Lung (tissue), 13 donors: ENCODE results near the gene CLEC10A. TPM values are rescaled to one million over a fixed set of nuclear protein-coding genes. Genes with fewer than 3 reads are reported as not detected.

Experiments used
- ATAC-seq: fragments of 200-7000 bp; cut with Tn5 transposase; one replicate; pipeline ENCODE4 v1.9.1; 2020; ENCODE audit warnings: moderate number of reproducible peaks; ENCODE audit not compliant: insufficient read depth, low FRiP score
- DNase-seq, 3 donors: peaks; one replicate each; pipeline ENCODE4 v3.0.0-alpha.2; 2013 to 2017
- H3K27ac ChIP-seq, 2 donors: one replicate each; pipeline ENCODE4 v1.5.1; 2013; ENCODE audit warnings: mild to moderate bottlenecking in 2 of 2, moderate library complexity in 2 of 2, control low read depth in 1 of 2, inconsistent platforms in 1 of 2, low read depth in 1 of 2, low read length in 1 of 2
- H3K27me3 ChIP-seq, 3 donors: one replicate each; pipeline ENCODE4 v1.5.1; 2013; ENCODE audit warnings: low read length in 2 of 3; ENCODE audit not compliant: control insufficient read depth in 3 of 3, insufficient read depth in 3 of 3
- H3K36me3 ChIP-seq, 4 donors: one replicate each; pipeline ENCODE4 v1.5.1; 2013; ENCODE audit warnings: low read length in 4 of 4, mild to moderate bottlenecking in 1 of 4, moderate library complexity in 1 of 4; ENCODE audit not compliant: control insufficient read depth in 4 of 4, insufficient read depth in 4 of 4
- H3K4me1 ChIP-seq, 5 donors: one replicate each; pipeline ENCODE4 v1.5.1; 2013; ENCODE audit warnings: low read length in 5 of 5, mild to moderate bottlenecking in 2 of 5, moderate library complexity in 1 of 5; ENCODE audit not compliant: control insufficient read depth in 5 of 5, insufficient read depth in 5 of 5
- H3K4me3 ChIP-seq: one replicate; pipeline ENCODE4 v1.5.1; 2013; ENCODE audit warnings: mild to moderate bottlenecking, control low read depth, moderate library complexity
- H3K9ac ChIP-seq, 2 donors: one replicate each; pipeline ENCODE4 v1.5.1; 2013; ENCODE audit warnings: low read length in 2 of 2, control low read depth in 1 of 2; ENCODE audit not compliant: insufficient read depth in 1 of 2
- H3K9me3 ChIP-seq, 4 donors: one replicate each; pipeline ENCODE4 v1.5.1; 2013; ENCODE audit warnings: low read length in 3 of 4, mild to moderate bottlenecking in 1 of 4, moderate library complexity in 1 of 4; ENCODE audit not compliant: control insufficient read depth in 4 of 4, insufficient read depth in 3 of 4
- WGBS, 2 donors: extraction: QIAGEN DNeasy Blood & Tissue Kit; methylation state at CpG; one replicate each; pipeline ENCODE4 v1.1.7; 2013; 5-methylcytosine and 5-hydroxymethylcytosine counted together
- polyA plus RNA-seq, 2 donors: library from polyadenylated mRNA; stranded (reverse); fragments of 200-250 nt; gene quantifications; one replicate each; pipeline ENCODE4 v1.2.1, GENCODE V29; 2013
- small RNA-seq: library from RNA; depleted of rRNA; stranded (forward); fragments of <200 nt; gene quantifications from one replicate; pipeline ENCODE3, GENCODE V24; 2014; ENCODE audit warnings: low replicate concordance
- total RNA-seq, 2 donors: library from RNA; depleted of rRNA in 1 of 2; stranded (reverse); fragments of >200 nt in 1 of 2; gene quantifications; one replicate each; pipeline ENCODE4 v1.2.1, GENCODE V29; 2014 to 2021
- TF ChIP-seq, protein P1 (sequence below): IDR thresholded peaks from 2 replicates; pipeline ENCODE4 v1.5.1; 2012; ENCODE audit warnings: mild to moderate bottlenecking; ENCODE audit errors: control extremely low read depth, extremely low read depth
- donor health status: control.
- donor health status: control.
- donor health status: Bipolar disorder and iron deficiency.
- donor health status: healthy.
- donor health status: DM: yes; HTN: yes; CAD: no.

Gene CLEC10A
- total and polyA plus RNA-seq, 4 donors: 3.7 to 18.4 (median 9.0) TPM

DNA sequence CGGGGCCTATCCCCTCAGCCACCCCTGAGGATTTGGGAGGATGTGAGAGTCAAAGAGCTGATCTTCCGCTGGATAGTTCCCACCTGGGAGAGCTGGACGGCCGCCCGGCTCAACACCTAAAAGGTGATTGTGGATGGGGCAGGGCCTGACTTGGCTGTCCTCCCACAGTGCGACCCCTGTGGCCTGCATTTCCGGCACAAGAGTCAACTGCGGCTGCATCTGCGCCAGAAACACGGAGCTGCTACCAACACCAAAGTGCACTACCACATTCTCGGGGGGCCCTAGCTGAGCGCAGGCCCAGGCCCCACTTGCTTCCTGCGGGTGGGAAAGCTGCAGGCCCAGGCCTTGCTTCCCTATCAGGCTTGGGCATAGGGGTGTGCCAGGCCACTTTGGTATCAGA lies 52.7 kb downstream of the CLEC10A start:
- TF ChIP-seq, protein P1, sequence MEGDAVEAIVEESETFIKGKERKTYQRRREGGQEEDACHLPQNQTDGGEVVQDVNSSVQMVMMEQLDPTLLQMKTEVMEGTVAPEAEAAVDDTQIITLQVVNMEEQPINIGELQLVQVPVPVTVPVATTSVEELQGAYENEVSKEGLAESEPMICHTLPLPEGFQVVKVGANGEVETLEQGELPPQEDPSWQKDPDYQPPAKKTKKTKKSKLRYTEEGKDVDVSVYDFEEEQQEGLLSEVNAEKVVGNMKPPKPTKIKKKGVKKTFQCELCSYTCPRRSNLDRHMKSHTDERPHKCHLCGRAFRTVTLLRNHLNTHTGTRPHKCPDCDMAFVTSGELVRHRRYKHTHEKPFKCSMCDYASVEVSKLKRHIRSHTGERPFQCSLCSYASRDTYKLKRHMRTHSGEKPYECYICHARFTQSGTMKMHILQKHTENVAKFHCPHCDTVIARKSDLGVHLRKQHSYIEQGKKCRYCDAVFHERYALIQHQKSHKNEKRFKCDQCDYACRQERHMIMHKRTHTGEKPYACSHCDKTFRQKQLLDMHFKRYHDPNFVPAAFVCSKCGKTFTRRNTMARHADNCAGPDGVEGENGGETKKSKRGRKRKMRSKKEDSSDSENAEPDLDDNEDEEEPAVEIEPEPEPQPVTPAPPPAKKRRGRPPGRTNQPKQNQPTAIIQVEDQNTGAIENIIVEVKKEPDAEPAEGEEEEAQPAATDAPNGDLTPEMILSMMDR: no peak
- Histone ChIP-seq H3K36me3 (peaks cover 0 to 6% (median 0%) of the 10 kb centered on the region in 4 donors), H3K9me3 (no peaks in the 10 kb centered on the region), H3K9ac (no peak overlapping the region), H3K27ac (no peak overlapping the region), H3K27me3 (peaks cover 0 to 12% (median 12%) of the 10 kb centered on the region in 3 donors), H3K4me3 (no peak overlapping the region), H3K4me1 (peaks cover 0 to 10% (median 6%) of the 10 kb centered on the region in 5 donors)
- no peak for DNase-seq
- no peak for ATAC-seq
- 69 to 82% methylated on average over 13 of the region's 13 CpGs for WGBS, 2 donors

- no peak for DNase-seq
- ATAC-seq: no peak
- Histone ChIP-seq H3K4me1 (peaks cover 0 to 13% (median 6%) of the 10 kb centered on the region in 5 donors), H3K36me3 (peaks cover 0 to 6% (median 0%) of the 10 kb centered on the region in 4 donors), H3K4me3 (no peak overlapping the region), H3K9ac (no peak overlapping the region), H3K9me3 (no peaks in the 10 kb centered on the region), H3K27ac (peak overlapping the region in 1 of 2 donors; percentile 55), H3K27me3 (peaks cover 0 to 18% (median 15%) of the 10 kb centered on the region in 3 donors)
- TF ChIP-seq, protein P1: no peak
- 81 to 86% methylated on average over 29 of the region's 29 CpGs for WGBS, 2 donors
These were observed 53.5 kb downstream of the CLEC10A start for GRCh38 chr17:7026471-7027115.

DNA sequence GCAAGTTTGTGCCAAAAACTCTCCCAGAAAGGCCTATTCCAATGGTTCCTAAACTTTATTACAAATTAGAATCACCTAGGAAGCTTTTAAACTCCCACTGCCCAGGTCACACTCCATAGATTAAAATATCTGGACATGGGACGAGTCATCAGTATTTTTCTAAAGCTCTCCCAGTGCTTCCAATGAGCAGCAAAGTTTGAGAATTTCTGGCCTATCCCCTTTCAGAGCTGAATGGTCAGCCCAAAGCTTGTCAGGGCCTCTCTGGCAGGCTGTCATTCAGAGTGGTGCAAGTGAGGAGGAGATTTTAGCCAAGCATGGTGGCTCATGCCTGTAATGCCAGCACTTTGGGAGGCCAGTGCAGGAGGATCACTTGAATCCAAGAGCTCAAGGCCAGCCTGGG lies 54.8 kb downstream of the CLEC10A start:
- H3K4me3 ChIP-seq: peak overlapping the region; percentile 51
- no peak for ATAC-seq
- peak overlapping the region in 1 of 2 donors; percentile 20 for H3K27ac ChIP-seq

More for the DNA sequence above, 54.8 kb downstream of the CLEC10A start:
- H3K9me3 ChIP-seq: no peaks in the 10 kb centered on the region
- no peak for DNase-seq
- H3K36me3 ChIP-seq: peaks cover 0 to 6% (median 0%) of the 10 kb centered on the region in 4 donors
- TF ChIP-seq, protein P1: no peak
- peaks cover 0 to 24% (median 6%) of the 10 kb centered on the region in 5 donors for H3K4me1 ChIP-seq
- no peak overlapping the region for H3K9ac ChIP-seq
- peaks cover 0 to 18% (median 17%) of the 10 kb centered on the region in 3 donors for H3K27me3 ChIP-seq
- WGBS, 2 donors: 76 to 89% methylated on average over 1 of the region's 1 CpG

Small RNAs within 50 kb of the gene (small RNA-seq; reads per million reads assigned to genes)
- gene AC120057.1: not detected

Other genes with a start within 250 kb of the CLEC10A start
- gene TEKT1, start 248.5 kb downstream of the CLEC10A start, total RNA-seq: 10 to 100 TPM; 18.5 to 24.8 TPM
- 10 to 100 TPM in 1 of 2 donors, 1 to 10 TPM in 1; 9.3 to 11.3 TPM for gene TEKT1, start 248.5 kb downstream of the CLEC10A start, polyA plus RNA-seq
- gene ALOX12, start 84.2 kb downstream of the CLEC10A start, total RNA-seq: under 1 TPM; 0.21 to 0.68 TPM
- under 1 TPM; 0.22 to 0.95 TPM for gene ALOX12, start 84.2 kb downstream of the CLEC10A start, polyA plus RNA-seq
- gene RNASEK, start 67.6 kb downstream of the CLEC10A start, total RNA-seq: 100 to 1,000 TPM; 118 to 270 TPM
- gene RNASEK, start 67.6 kb downstream of the CLEC10A start, polyA plus RNA-seq: 100 to 1,000 TPM; 528 to 550 TPM
- 10 to 100 TPM; 15.6 to 55.6 TPM for gene BCL6B, start 57.2 kb downstream of the CLEC10A start, total RNA-seq
- gene BCL6B, start 57.2 kb downstream of the CLEC10A start, polyA plus RNA-seq: 10 to 100 TPM; 14.5 to 15.4 TPM
- gene SLC16A13, start 44.2 kb downstream of the CLEC10A start, total RNA-seq: 10 to 100 TPM in 1 of 2 donors, 1 to 10 TPM in 1; 1.3 to 23.6 TPM
- gene SLC16A13, start 44.2 kb downstream of the CLEC10A start, polyA plus RNA-seq: 1 to 10 TPM; 4.8 to 7.9 TPM
- 1 to 10 TPM; 5.5 to 7.5 TPM for gene SLC16A11, start 36.2 kb downstream of the CLEC10A start, total RNA-seq
- 1 to 10 TPM; 1.9 to 8.9 TPM for gene SLC16A11, start 36.2 kb downstream of the CLEC10A start, polyA plus RNA-seq
- gene ASGR2, start 34.6 kb upstream of the CLEC10A start, total RNA-seq: 1 to 10 TPM; 1.6 to 1.7 TPM
- 10 to 100 TPM in 1 of 2 donors, 1 to 10 TPM in 1; 3.5 to 12.0 TPM for gene ASGR2, start 34.6 kb upstream of the CLEC10A start, polyA plus RNA-seq
- 1 to 10 TPM; 5.9 to 7.0 TPM for gene ASGR1, start 99.1 kb upstream of the CLEC10A start, total RNA-seq
- 10 to 100 TPM in 1 of 2 donors, 1 to 10 TPM in 1; 5.9 to 11.2 TPM for gene ASGR1, start 99.1 kb upstream of the CLEC10A start, polyA plus RNA-seq
- gene DLG4, start 139.6 kb upstream of the CLEC10A start, total RNA-seq: 10 to 100 TPM; 17.1 to 20.1 TPM
- 10 to 100 TPM; 10.0 to 13.4 TPM for gene DLG4, start 139.6 kb upstream of the CLEC10A start, polyA plus RNA-seq
- gene ACADVL, start 139.7 kb upstream of the CLEC10A start, total RNA-seq: 100 to 1,000 TPM; 158 to 679 TPM
- gene ACADVL, start 139.7 kb upstream of the CLEC10A start, polyA plus RNA-seq: 100 to 1,000 TPM; 412 to 774 TPM
- 10 to 100 TPM; 45.3 to 57.5 TPM for gene DVL2, start 154.3 kb upstream of the CLEC10A start, total RNA-seq
- 10 to 100 TPM; 22.2 to 25.1 TPM for gene DVL2, start 154.3 kb upstream of the CLEC10A start, polyA plus RNA-seq
- 10 to 100 TPM; 25.4 to 27.3 TPM for gene PHF23, start 159.2 kb upstream of the CLEC10A start, total RNA-seq
- 10 to 100 TPM; 27.2 to 40.5 TPM for gene PHF23, start 159.2 kb upstream of the CLEC10A start, polyA plus RNA-seq
- 100 to 1,000 TPM; 315 to 496 TPM for gene GABARAP, start 162.2 kb upstream of the CLEC10A start, total RNA-seq
- gene GABARAP, start 162.2 kb upstream of the CLEC10A start, polyA plus RNA-seq: 1,000 to 10,000 TPM in 1 of 2 donors, 100 to 1,000 TPM in 1; 874 to 1,149 TPM
- 100 to 1,000 TPM in 1 of 2 donors, 10 to 100 TPM in 1; 76.0 to 126 TPM for gene CTDNEP1, start 171.5 kb upstream of the CLEC10A start, total RNA-seq
- 100 to 1,000 TPM in 1 of 2 donors, 10 to 100 TPM in 1; 72.5 to 105 TPM for gene CTDNEP1, start 171.5 kb upstream of the CLEC10A start, polyA plus RNA-seq
- gene ELP5, start 172.0 kb upstream of the CLEC10A start, total RNA-seq: 10 to 100 TPM; 19.8 to 39.3 TPM
- gene ELP5, start 172.0 kb upstream of the CLEC10A start, polyA plus RNA-seq: 10 to 100 TPM; 34.0 to 63.2 TPM
- gene CLDN7, start 182.2 kb upstream of the CLEC10A start, total RNA-seq: 100 to 1,000 TPM; 117 to 171 TPM
- gene CLDN7, start 182.2 kb upstream of the CLEC10A start, polyA plus RNA-seq: 100 to 1,000 TPM; 119 to 199 TPM
- 1 to 10 TPM; 1.2 to 2.0 TPM for gene SLC2A4, start 201.5 kb upstream of the CLEC10A start, total RNA-seq
- gene SLC2A4, start 201.5 kb upstream of the CLEC10A start, polyA plus RNA-seq: 1 to 10 TPM; 1.1 to 1.3 TPM
- gene YBX2, start 214.4 kb upstream of the CLEC10A start, total RNA-seq: under 1 TPM; 0.28 to 0.57 TPM
- under 1 TPM; 0.03 to 0.53 TPM for gene YBX2, start 214.4 kb upstream of the CLEC10A start, polyA plus RNA-seq
- 100 to 1,000 TPM; 104 to 516 TPM for gene EIF5A, start 227.4 kb upstream of the CLEC10A start, total RNA-seq
- 100 to 1,000 TPM; 596 to 607 TPM for gene EIF5A, start 227.4 kb upstream of the CLEC10A start, polyA plus RNA-seq
- 10 to 100 TPM; 23.8 to 57.0 TPM for gene GPS2, start 235.1 kb upstream of the CLEC10A start, total RNA-seq
- 10 to 100 TPM; 68.6 to 71.6 TPM for gene GPS2, start 235.1 kb upstream of the CLEC10A start, polyA plus RNA-seq
- 10 to 100 TPM; 21.7 to 33.9 TPM for gene NEURL4, start 249.1 kb upstream of the CLEC10A start, total RNA-seq
- 10 to 100 TPM; 17.3 to 27.0 TPM for gene NEURL4, start 249.1 kb upstream of the CLEC10A start, polyA plus RNA-seq